HG03045 (cell line): ENCODE data around the gene GOLIM4.
"Not testable (repeated sequence)": the region's sequence is repeated elsewhere in the genome, so short reads cannot be mapped to it uniquely, and the experiment has no call there.

Experiments
- ATAC-seq: cut with Tn5 transposase; IDR thresholded peaks from one replicate; pipeline ENCODE4 v1.9.1; 2021; ENCODE audit warnings: mild to moderate bottlenecking, moderate library complexity; ENCODE audit not compliant: unreplicated experiment

GOLIM4 gene

DNA sequence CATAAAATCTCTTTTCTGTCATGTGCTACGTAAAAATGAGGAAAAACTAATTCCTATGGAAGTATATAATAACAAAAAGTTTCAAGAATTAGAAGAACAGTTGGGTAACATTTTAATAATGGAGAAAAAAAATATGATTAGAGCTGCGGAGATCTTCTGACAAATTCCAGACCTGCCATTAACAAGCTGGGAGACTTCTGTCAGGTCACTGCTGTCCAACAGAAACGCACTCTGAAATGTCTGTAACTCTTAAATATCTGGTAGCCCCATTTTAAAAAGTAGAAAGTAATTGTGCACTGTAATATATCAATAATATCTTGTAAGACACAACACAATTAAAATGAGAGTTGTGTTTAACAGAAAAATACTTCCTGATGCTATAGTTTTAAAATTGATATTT, 15.7 kb downstream of the GOLIM4 start:
- no peak for ATAC-seq

DNA sequence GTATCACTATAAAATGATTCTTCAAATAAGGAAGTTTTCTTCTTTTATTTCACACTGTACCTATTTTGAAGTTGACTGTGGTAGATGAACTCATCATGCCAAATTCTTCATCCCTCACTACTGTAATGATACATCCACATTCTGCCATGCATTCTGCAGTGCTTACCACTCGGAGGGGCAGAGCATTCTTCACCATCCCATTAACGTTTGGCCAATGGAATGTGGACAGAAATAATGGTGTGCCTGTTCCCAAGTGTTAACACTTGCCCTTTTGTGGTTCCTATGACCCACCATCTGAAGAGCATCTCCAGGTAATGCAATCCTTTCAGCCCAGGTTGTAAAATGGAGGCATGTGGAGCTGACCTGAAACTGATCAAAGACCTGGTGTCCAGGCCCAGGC, 18.6 kb downstream of the GOLIM4 start:
- no peak for ATAC-seq

DNA sequence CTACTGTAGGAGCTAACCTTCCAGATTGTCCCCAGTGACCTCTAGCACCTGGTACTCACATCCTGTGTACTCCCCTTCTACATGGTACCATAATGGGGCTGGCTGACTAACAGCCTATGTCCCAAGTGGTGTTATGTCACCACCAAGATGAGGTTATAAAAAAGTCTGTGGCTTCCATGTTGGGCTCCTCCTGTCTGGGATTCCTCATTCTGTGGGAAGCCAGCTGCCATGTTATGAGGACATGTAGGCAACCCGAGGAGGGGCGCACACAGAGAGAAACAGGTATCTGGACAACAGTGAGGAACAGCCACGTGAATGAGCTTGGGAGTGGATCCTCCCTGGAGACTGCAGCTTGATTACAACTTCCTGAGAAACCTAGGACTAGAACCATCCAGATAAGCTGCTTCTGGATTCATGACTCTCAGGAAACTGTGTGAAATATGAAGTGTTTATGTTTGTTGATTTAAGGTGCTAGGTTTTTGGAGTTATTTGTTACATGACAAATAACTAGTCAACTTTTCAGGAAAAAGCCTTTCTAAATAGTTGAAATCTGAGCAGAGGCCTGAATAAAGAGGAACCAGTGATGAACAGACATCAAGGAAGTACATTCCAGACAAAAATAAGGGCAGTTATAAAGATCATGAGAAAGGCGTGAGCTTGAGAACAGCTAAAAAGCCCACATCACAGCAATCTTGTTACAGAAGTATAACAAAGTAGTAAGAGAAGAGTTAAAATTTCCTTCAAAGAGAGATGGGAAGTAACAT, 21.7 kb downstream of the GOLIM4 start:
- no peak for ATAC-seq

DNA sequence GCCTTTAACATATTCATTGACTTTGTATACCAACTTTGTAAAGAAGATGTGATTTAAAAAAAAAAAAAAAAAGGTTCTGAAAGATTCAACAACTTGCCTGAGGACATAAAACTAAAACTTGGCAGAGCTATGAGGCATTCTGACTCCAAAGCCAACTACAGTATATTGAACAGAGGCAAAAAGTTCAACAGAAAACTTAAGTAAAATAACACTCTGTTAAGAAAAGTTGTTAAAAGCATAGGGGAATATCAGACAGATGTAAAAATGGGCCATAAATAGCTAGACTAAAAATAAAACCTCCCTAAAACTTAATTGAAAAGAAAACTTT, 23.4 kb downstream of the GOLIM4 start:
- no peak for ATAC-seq

DNA sequence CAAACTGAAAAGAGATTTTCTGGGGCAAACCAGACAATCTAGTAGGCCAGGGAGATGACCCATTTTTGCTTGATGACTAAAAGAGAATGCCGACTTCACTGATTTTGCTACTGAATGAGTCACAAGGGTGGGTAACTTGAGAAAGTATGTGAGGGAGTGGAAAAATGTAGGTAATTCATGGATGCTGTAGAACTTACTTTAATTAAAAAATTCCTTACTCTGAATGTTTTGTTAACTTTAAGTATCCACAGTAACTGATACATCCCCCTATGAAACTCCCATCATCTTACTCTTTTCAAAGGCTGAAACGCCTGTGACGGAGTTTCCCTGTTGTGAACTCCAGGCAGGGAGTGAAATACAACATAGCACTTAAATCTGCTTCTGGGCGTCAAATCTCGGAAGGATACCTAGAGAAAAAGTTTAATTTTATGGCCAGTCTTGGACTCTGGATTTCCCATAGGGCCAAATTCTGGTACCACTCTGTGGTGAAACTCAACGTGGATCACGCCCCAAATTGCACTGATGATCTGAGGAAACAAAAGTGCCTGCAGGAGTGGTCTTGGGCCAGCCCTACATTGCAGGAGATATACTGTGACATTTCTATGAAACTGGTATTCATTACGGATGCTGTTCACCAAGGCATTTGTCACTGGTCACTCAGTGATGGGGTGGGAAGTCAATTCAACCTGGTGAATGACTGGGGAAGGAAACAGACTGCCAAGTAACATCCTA, 24.0 kb downstream of the GOLIM4 start:
- ATAC-seq = no peak

DNA sequence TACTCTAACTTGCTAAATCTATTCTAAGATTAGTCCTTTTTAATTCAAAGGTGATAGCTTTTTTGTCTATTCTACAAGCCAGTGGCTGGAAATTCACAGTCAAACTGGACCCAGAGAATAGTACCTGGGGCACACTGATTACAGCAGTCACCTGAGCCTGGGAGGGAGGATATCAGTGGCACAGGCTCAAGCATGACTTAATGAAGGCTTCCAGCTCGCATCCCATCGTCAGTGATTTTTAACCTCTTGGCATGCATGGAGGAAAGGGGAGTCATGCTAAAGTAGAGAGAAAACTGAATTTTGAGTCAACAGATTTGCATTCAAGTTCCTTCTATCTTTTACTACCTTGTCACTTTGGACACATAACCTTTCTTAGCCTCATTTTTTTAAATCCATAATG, 24.8 kb downstream of the GOLIM4 start:
- no peak for ATAC-seq

DNA sequence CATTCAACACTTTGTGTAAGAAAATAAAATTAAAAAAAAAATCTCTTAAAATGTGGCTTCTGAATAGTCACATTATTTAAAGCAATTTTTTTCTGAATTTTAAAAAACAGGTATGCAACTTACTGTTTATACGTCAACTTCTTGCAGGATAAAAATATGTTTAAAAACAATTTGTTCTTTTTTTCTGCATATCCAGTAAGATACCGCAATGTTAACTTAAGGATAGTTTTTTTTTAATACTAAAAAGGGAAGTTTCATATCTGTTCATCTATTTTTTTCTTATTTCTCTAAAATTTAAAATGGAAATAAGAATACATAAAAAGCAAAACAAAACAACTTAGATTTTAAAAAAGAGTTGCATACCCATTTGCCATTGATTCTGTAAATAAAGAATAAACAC, 27.4 kb downstream of the GOLIM4 start:
- ATAC-seq = no peak

DNA sequence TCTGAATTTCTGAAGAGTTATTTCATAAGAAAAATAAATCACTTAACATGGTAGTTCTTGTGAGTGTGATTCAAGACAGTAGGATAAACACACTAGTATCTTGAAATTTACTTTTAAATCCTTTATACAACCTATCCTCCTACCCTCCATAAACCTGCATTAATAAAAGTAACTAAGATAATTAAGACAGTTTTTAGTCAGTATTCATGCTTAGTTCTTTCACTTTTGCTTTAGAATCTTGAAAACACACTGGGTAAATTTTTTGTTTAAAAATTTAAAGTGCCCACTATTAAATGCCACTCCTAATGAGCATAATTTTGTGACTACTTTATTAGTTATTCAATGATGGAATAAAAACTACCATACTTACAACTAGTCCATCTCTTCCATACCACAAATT, 28.8 kb downstream of the GOLIM4 start:
- no peak for ATAC-seq

DNA sequence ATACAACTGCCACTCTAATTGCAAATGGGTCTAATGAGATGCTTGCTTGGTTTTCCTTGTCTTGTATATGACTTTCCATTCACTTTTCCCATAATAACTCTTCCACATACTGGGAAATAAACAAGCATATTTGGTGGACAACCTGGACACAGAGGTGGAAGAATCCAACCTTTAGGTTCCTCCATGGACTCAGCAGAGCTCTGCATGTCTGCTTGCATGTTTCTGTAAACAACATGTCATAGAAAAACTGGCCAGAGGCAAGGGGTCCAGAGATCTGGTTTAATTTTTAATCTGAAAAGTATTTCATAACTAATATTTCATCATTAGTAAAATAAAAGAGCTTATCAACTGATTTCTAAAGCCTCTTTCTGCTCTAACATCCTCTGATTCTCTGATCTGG, 30.2 kb downstream of the GOLIM4 start:
- no peak for ATAC-seq

DNA sequence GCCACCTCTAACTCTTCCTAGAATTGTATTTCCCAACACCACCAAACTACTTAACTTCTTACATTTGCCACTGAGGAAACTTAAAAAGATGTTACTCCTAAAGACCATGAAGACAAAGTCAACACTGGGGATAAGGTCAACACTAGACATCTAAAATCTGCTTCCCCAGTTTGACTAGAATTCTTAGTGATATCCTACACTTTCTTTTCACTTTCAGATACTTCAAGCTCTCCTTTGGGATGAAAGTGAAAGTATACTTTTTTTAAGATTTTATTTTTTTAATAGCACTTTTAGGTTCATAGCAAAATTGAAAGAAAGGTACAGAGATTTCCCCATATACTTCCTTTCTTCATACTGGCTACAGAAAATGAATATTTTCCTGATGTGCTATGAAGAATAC, 32.6 kb downstream of the GOLIM4 start:
- no peak for ATAC-seq

DNA sequence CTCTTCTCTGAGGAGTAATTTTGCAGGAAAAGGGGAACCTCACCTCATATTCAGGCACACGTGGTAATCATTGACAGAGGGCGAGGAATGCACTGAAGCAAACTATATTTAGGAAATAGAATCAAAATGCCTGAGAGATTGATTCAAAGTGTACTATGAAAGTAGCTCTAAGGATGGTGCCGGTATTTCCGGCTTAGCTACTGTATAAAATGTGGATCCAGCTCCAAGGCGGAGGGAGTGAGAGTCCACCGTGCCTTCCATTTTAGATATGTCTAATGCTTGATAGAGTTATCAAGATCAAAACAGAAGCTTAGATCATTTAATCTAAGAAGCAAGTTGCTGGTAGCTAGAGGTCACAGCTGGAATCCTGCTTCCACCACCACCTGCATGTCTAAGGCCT, 33.0 kb downstream of the GOLIM4 start:
- ATAC-seq = no peak

DNA sequence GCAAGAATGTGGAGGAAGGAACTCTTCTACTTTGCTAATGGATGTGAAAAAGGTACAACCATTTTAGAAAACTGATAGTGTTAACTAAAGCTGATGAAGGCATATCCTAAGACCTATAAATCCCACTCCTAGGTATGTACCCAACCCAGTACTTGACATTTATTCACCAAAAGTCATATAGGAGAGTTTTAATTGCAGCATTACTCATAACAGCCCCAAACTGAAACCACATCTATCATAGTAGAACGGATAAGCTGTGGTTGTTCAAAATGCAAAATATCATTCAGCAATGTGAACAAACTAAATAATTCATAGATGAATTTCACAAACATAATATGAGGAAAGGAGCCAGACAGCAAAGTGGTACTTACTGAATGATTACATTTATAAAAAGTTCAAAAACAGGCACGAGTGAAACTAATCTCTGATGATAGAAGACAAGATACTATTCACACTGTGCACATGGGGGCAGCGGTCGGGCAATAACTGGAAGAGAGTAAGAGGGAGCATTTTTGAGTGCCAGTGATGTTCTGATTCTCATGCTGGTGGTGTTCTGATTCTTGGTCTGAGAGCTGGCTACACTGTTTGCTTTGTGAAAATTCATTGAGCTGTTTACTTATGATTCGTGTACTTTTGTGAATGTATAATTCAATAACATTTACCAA, 34.3 kb downstream of the GOLIM4 start:
- peak; percentile 86 for ATAC-seq

DNA sequence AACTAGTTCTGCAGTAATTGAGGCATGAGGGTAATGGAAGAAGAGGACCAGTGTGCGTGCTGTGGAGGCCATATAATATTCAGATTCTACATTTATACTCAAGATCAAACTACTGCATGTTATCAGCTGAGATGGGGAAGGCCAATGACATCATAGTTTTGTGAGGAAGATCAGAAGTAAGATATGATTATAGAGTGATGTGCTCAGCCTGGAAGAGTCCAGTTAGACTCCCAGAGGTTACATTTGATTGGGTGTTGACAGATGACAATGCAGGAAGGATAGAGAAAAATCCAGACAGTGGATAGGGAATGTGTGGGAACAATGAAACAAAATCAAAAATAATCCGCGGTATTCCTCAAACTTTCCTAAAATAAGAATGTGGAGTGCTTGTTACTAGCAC, 35.4 kb downstream of the GOLIM4 start:
- no peak for ATAC-seq

DNA sequence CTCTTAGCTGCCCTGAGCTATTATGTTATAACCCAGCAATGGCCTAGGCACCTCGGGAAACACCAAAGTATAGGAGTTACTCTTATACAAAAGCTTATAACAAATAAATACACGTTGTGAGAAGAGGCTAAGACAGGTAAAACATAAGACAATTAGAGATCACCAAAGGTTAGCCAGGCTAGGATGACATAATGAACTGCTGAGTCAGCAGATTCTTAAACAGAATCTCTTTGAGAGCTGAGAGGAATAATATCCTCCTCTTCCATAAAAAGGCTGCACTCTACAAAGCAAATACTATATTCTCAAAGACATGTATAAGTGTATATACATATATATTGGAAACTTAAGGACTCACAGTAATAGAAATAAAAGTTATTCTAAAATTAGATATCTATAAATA, 37.2 kb downstream of the GOLIM4 start:
- ATAC-seq = no peak

DNA sequence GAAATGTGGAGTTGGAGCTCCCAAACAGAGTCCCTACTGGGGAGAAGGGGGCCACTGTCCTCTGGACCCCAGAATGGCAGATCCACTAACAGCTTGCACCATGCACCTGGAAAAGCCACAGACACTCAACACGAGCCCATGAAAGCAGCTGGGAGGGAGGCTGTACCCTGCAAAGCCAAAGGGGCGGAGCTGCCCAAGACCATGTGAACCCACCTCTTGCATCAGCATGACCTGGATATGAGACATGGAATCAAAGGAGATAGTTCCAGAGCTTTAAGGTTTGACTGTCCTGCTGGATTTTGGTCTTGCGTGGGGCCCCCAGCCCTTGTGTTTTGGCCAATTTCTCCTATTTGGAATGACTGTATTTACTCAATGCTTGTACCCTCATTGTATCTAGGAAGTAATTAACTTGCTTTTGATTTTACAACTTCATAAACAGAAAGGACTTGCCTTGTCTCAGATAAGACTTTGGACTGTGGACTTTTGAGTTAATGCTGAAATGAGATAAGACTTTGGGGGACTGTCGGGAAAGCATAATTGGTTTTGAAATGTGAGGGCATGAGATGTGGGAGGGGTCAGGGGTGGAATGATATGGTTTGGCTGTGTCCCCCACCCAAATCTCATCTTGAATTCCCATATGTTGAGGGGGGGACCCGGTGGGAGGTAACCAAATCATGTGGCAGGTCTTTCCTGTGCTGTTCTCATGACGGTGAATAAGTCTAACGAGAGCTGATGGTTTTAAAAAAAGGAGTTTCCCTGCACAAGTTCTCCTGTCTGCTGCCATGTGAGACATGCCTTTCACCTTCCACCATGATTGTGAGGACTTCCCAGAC, 39.1 kb downstream of the GOLIM4 start:
- not testable (repeated sequence) for ATAC-seq

DNA sequence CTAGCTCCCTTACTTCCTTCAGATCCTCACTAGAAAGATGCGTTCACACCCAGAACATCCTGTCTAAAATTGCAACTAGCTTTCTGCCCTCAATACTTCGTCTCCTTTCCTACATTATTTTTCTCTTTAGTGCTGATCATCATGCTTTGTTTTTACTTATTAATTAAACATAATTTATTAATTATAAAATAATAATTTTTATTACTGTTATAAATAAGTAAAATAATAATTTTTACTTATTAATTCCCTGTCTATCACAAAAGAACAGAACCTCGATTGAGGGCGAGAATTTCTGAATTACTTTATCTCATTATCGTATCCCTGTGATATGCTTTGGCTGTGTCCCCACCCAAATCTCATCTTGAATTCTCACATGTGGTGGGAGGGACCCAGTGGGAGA, 41.3 kb downstream of the GOLIM4 start:
- ATAC-seq = no peak

DNA sequence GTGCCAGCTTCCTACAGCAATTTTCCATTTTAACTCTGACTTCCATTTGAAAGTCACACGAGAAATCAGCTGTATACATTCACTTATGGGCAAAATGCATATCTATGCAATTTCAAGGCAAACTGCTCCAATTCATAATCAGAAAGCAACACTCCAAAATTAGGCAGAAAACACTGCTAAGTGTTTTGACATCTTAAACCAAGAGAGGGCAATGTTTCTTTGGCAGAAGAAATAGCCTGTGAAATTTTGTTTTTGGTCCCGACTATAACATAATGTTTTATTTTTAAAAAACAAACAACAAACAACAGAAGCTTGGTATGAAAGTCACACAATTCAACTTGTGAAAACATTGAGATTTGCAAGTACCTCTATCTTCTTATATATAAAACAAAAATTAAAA, 42.6 kb downstream of the GOLIM4 start:
- ATAC-seq = no peak

DNA sequence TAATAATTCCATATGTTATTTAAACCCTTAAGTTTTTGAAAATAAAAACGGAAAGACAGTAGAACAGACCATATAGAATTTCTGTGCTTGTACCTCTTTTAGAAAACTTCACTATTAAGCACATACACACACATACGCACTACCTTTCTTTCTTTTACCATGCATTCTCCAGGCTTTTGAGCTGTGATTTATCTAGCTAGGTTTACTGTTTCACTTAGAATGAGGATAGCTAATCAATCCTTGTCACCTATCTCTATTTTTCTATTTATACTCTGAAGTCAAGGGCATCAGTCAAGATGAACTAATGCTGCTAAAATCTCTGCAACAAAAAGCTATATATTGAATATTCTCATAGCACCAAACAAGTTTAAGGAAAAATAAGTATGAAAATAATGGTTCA, 43.2 kb downstream of the GOLIM4 start:
- ATAC-seq = no peak

DNA sequence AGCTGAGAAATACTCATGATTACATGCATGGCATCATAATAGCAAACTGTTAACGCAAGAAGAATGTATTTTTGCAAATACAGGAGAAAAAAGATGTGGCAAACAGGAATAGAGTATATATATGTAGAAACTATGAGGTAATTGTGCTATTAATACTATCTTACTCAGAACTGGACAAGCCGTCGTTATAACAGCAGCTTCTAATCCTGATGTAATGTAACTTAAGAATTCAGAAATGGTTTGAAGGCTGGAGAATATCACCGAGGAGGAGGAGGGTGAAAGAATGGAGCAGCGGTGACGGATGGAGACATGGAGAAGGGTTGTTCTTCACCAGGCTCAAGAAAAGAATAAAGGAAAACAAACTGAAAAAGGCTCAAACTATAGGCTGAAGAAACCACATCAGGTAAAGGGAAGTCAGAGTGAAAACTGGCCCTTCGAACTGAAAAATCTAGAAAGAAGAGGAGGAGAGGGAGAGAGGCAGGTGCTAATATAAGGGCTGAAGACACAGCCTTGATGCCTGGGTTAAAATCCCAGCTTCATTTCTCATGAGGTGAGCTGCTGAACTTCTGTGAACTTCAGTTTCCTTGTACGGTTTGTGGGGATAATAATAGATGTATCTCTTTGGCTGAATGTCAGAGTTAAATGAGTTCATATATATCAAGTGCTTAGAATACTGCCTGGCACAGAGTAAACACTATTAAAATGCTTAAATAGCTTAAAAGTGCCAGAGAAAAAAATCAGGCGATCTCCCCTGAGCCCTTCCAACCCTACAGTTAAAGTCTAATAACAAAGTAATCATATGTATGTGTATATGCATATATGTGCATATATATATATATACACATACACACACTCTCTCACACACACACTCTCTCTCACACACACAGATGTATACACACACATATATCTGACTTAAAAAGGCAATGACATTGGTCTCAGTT, 43.9 kb downstream of the GOLIM4 start:
- ATAC-seq = peak; percentile 73

DNA sequence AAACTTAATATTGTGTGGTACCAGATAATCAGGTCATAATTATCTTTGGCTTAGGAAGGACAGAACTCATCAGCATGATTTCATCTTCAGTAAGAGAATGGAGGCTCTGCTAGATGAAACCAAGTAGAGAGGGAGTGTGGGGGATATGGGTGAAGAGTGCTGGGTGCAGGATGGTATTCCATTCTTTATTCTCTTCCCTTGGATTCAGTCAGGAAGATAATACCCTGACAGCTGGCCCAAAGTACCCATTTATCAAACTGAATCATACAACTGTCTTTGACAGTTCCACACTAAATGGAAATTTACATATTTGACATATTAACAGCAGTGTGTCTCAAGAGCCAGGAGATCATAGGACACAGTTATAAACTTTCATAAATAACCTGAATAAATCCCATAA, 44.7 kb downstream of the GOLIM4 start:
- no peak for ATAC-seq
